NCI-H82 treated with DMSO at 0.1 percent for 48 hours (cell line): Measurements from ENCODE around the gene TSSK1B.
"Not testable (repeated sequence)": the region's sequence is repeated elsewhere in the genome, so short reads cannot be mapped to it uniquely, and the experiment has no call there.

Experiments used
- DNase-seq: peaks from one replicate; lab custom pipeline; 2025; ENCODE audit not compliant: unreplicated experiment; lab: John Stamatoyannopoulos, UW

TSSK1B gene

DNA sequence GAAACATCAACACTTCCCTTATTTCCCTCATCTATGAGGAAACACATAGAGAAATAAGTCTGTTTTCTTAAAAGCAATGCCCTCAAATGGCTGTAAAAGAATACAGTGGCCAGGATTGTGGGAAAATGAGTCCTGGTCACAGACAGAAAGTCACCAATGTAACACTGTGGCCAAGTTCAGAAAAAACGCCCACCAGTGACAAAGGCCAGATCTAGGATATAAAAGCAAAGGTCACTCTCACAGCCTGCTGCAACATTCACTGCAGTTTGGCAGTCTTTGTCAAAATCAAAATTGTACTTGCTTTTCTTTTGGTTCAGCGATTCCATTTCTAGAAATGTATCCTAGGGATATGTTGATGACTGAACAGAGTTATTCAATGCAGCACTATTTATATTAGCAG lies 30.5 kb downstream of the TSSK1B start:
- DNase-seq, result no peak

GRCh38 chr5:113397986-113398385 lies 36.8 kb downstream of the TSSK1B start:
- DNase-seq, result not testable (repeated sequence)

DNA sequence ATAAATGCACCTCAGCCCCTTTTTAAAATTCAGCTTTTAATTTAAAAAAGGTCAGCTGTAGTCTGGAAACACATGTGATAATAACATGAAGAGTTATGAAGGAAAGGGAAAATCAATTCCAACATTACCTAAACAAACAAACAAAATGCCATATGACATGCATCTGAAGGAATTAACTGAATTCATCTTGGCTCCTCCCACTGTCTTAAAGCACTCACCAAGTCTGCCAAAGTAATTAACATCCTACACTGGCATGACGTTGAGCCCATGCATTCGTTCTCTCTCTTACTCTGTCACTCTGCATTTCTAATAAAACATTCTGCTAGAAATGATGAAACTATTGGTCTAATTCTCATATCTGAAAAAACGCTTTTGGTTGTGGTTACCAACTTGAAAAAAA lies 37.7 kb downstream of the TSSK1B start:
- no peak for DNase-seq

DNA sequence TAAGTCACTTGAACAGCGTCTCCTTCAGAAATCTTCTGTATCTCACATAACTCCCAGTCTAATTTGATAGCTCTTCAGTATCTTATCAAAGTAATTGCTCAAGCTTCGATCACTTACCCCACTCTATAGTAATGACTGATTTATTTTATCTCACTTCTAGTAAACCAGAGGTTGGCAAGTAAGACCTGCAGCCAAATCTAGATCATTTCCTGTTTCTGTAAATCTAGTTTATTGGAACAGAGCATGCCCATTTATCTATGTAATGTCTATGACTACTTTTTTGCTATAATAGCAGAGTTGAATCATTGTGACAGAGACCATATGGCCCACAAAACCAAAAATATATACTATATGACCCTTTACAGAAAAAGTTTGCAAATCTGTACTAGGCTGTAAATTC lies 40.1 kb downstream of the TSSK1B start:
- no peak for DNase-seq

DNA sequence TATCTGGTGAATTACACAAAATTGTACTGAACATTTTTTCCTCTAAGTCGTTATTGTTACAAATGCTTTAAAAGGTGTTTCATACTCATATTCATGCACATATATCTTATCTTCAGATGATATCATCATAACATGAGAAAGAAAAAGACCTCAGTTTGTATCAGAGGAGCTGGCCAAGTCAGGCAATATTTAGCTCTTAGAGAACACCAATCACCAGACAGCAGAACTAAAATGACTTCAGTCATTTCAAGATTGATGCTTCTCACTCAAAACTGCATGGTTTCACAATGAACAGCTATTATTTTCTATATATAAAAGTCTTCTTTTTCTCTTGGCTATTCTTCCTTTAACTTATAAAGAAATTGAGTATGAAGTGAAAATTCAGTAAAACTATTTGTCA lies 44.6 kb downstream of the TSSK1B start:
- no peak for DNase-seq

DNA sequence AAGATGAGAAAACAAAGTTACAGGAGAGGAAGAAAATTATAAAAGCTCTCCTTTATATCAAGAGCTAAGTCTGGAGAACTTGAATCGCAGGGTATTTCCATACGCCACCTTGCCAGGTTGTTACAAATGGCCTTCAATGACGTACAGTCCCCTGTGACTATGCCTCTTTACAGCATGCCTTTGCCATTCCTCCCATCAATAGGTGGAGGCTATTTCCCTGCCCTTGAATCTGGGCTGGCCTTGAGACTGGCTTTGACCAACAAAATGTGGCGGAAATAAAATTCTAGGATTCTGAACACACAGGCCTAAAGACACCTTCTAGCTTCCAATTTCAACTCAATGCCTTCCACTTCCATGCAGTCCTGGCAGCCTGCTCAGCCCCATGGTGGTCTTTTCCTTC lies 45.7 kb downstream of the TSSK1B start:
- no peak for DNase-seq

- no peak for DNase-seq
Measured at GRCh38 chr5:113387844-113388243, 46.9 kb downstream of the TSSK1B start.

DNA sequence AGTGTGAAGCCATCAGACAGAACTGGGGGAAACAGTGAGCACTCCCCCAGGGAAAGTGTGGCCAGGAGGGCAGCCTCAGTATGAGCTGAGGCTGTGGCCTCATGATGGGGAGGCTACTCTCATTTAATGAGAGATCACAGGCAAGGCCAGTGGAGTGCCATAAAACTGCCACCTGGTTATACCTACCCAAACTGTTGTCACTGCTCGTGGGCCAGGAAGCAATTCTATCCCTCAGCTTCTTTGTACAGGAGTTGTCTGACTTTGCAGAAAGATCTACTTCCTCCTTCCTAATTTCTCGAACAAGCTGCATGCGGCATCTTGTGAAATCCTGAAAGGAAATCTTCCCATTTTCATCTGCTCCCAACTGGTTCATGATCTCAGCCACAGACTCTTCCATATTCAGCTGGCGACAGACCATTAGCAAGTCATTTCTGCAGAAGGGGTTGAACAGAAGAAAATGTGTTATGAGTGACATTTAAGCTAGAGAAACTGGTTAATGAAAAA lies 50.0 kb downstream of the TSSK1B start:
- no peak for DNase-seq

- no peak for DNase-seq
Measured at GRCh38 chr5:113382731-113383130, 52.1 kb downstream of the TSSK1B start.
